ENCODE measurements around the gene WDR37.
"Not testable (repeated sequence)": the region's sequence is repeated elsewhere in the genome, so short reads cannot be mapped to it uniquely, and the experiment has no call there.

Gene WDR37

DNA sequence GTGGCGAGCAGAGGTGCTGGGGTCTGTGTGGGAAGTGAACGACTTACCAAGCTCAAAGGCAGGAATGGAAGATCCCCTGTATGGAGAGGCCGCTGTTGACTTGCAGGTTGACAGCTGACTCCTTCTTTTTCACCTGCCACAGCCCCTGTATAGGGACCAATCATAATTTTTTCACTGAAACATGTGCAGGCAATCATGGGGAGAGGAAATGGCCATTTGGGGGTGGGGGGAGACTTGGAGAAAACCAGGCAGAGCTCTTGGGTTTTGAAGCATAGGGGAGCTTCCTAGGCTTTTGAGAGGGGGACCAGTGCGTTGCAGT, 101.4 kb downstream of the WDR37 start:
- peaks cover 13% of the 10 kb centered on the region for H3K27me3 Mint-ChIP-seq (ENCODE audit: low read depth, poor library complexity)
- no peak overlapping the region for H3K27ac Mint-ChIP-seq
- no peak overlapping the region for H3K4me3 Mint-ChIP-seq
- DNase-seq: no peak
- no peaks in the 10 kb centered on the region for H3K9me3 Mint-ChIP-seq
- H3K36me3 Mint-ChIP-seq (ENCODE audit: low read depth): no peaks in the 10 kb centered on the region
- TF ChIP-seq, protein P1, sequence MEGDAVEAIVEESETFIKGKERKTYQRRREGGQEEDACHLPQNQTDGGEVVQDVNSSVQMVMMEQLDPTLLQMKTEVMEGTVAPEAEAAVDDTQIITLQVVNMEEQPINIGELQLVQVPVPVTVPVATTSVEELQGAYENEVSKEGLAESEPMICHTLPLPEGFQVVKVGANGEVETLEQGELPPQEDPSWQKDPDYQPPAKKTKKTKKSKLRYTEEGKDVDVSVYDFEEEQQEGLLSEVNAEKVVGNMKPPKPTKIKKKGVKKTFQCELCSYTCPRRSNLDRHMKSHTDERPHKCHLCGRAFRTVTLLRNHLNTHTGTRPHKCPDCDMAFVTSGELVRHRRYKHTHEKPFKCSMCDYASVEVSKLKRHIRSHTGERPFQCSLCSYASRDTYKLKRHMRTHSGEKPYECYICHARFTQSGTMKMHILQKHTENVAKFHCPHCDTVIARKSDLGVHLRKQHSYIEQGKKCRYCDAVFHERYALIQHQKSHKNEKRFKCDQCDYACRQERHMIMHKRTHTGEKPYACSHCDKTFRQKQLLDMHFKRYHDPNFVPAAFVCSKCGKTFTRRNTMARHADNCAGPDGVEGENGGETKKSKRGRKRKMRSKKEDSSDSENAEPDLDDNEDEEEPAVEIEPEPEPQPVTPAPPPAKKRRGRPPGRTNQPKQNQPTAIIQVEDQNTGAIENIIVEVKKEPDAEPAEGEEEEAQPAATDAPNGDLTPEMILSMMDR (IDR thresholded peaks at IDR 0.05): no peak
- peaks cover 47% of the 10 kb centered on the region for H3K4me1 Mint-ChIP-seq

DNA sequence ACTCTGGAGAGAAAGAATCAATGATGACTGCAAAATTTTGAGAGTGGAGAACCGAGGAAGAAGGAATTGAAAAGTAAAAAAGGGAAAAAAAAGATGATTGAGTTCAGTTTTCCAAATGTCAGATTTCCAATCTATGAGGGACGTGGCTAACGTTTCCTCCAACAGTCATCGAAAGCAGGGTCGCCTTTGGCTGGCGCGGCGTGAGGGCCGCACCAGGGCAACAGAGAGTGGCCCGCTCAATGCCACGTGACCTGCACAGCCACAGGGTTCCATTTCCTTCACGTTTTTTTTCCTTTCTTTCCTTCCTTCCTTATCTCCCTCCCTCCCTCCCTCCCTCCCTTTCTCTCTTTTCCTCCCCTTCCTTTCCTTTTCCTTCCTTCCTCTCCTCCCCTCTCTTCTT, 101.9 kb downstream of the WDR37 start:
- H3K4me1 Mint-ChIP-seq: peaks cover 42% of the 10 kb centered on the region
- no peaks in the 10 kb centered on the region for H3K36me3 Mint-ChIP-seq (ENCODE audit: low read depth)
- H3K27me3 Mint-ChIP-seq (ENCODE audit: low read depth, poor library complexity): peaks cover 13% of the 10 kb centered on the region
- DNase-seq: no peak
- TF ChIP-seq, protein P1 (IDR thresholded peaks at IDR 0.05): no peak
- no peak overlapping the region for H3K4me3 Mint-ChIP-seq
- H3K9me3 Mint-ChIP-seq: no peaks in the 10 kb centered on the region
- H3K27ac Mint-ChIP-seq: no peak overlapping the region

DNA sequence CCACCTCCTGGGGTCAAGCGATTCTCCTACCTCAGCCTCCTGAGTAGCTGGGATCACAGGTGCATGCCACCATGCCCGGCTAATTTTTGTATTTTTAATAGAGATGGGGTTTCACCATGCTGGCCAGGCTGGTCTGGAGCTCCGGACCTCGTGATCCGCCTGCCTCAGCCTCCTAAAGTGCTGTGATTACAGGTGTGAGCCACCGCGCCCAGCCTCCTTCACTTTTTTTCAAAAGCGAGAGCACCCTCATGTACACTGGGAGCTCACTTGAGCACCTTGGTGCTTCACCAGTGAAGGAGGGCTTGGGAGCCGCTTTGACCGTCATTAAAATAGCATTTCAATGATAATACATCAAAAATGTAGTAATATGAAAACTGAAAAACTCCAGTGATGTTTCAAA, 102.4 kb downstream of the WDR37 start:
- H3K27ac Mint-ChIP-seq; DNase-seq; H3K4me3 Mint-ChIP-seq; H3K36me3 Mint-ChIP-seq (ENCODE audit: low read depth); H3K9me3 Mint-ChIP-seq: not testable (repeated sequence)
- peaks cover 13% of the 10 kb centered on the region for H3K27me3 Mint-ChIP-seq (ENCODE audit: low read depth, poor library complexity)
- peaks cover 37% of the 10 kb centered on the region for H3K4me1 Mint-ChIP-seq

DNA sequence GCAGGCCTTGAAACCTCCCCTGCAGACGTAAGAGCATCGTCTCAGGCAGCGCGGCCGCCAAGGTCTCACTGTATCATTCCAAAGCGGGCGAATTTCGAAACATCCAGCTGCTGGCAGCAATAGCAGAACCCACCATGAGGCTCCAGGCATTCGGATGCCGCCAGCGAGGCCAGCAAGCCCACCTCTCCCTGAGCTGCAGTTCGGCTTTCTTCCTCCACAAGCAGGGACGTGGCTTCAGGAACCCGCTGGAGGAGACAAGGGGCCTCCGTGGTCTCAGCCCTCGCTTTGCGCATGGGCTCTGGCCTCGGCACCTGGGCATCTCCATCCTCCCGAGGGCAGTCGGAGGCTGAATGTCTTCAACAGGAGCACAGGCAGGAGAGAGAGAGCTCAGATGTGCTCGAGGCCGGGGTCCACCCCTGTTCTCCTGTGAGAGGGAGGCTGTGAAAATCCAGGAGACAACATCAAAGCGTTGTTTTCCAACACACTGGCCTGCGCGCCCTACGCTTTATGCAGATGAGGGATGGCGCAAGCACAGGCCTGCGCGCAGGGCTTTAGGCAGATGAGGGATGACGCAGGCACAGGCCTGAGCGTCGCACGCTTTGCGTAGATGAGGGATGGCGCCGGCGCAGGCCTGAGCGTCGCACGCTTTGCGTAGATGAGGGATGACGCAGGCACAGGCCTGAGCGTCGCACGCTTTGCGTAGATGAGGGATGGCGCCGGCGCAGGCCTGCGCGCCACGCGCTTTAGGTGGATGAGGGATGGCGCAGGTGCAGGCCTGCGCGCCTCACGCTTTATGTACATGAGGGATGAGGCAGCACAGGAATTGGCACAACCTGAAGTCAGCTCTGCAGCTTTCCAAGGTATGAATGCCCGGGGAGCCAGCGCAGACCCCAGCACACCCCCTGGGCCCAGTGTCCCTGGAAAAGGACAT, 103.2 kb downstream of the WDR37 start:
- TF ChIP-seq, protein P1 (IDR thresholded peaks at IDR 0.05): no peak
- H3K36me3 Mint-ChIP-seq (ENCODE audit: low read depth): no peaks in the 10 kb centered on the region
- H3K9me3 Mint-ChIP-seq: no peaks in the 10 kb centered on the region
- peaks cover 28% of the 10 kb centered on the region for H3K4me1 Mint-ChIP-seq
- no peak overlapping the region for H3K4me3 Mint-ChIP-seq
- peaks cover 13% of the 10 kb centered on the region for H3K27me3 Mint-ChIP-seq (ENCODE audit: low read depth, poor library complexity)
- DNase-seq: no peak
- H3K27ac Mint-ChIP-seq: no peak overlapping the region

DNA sequence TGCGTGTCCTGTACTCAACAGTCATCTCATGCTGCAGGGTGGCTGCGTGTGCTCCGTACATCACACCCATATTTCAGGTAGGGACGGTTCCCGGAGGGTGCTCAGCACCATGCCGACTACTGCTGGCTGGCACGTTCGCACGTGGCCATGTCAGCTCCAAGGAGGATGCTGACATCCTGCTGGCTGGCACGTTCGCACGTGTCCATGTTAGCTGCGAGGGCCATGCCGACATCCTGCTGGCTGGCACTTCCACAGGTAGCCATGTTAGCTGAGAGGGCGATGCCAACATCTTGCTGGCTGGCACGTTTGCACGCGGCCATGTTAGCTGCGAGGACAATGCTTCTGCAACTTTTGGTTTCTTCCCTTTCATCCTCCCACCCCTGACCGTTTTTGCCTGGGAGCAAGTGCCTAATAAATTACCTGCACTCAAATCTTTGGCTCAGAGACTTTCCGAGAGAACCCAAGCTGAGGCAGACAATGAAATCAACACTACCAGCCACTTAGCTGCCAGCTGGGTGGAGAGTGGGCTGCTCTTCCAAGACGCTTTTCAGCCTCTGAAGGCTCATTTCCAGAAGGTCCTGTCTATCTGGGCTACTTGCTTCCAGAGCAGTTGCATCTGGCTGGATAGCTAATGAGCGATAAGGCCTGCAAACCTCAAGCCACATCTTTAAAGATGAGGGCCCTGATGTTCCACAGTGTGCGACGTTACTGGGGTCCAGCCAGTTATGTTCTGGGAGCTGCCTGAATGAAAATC, 104.6 kb downstream of the WDR37 start:
- Mint-ChIP-seq H3K27me3 (ENCODE audit: low read depth, poor library complexity) (peaks cover 14% of the 10 kb centered on the region), H3K9me3 (no peaks in the 10 kb centered on the region), H3K36me3 (ENCODE audit: low read depth) (no peaks in the 10 kb centered on the region), H3K27ac (no peak overlapping the region), H3K4me3 (no peak overlapping the region), H3K4me1 (peaks cover 15% of the 10 kb centered on the region)
- TF ChIP-seq, protein P1 (IDR thresholded peaks at IDR 0.05): no peak
- no peak for DNase-seq

DNA sequence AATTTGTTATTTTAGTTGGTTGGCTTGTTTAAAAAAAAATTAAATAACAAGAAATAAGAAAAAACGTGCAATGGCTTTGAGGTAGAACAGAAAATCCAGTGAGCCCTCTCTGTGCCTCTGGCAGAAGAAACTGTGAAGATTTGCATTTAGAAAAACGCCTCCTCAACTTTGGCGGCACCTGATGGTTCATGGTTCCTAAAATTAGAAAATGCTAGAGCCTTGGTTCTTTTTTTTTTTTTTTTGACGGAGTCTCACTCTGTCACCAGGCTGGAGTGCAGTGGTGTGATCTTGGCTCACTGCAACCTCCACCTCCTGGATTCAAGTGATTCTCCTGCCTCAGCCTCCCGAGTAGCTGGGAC, 105.1 kb downstream of the WDR37 start:
- not testable (repeated sequence) for H3K4me3 Mint-ChIP-seq; H3K36me3 Mint-ChIP-seq (ENCODE audit: low read depth); DNase-seq; H3K9me3 Mint-ChIP-seq; H3K27ac Mint-ChIP-seq
- Mint-ChIP-seq H3K27me3 (ENCODE audit: low read depth, poor library complexity) (peaks cover 16% of the 10 kb centered on the region), H3K4me1 (peaks cover 12% of the 10 kb centered on the region)
